Activated CD8-positive, alpha-beta memory T cell treated with anti-CD3 and anti-CD28 coated beads for 4 hours (primary cell): ENCODE data around the gene CHAD.
"Not testable (repeated sequence)": the region's sequence is repeated elsewhere in the genome, so short reads cannot be mapped to it uniquely, and the experiment has no call there.

Experiments
- DNase-seq, 2 donors: peaks; one replicate each; pipeline ENCODE4 v3.0.0-alpha.2; 2020; ENCODE audit warnings: low read depth in 2 of 2

CHAD gene

DNA sequence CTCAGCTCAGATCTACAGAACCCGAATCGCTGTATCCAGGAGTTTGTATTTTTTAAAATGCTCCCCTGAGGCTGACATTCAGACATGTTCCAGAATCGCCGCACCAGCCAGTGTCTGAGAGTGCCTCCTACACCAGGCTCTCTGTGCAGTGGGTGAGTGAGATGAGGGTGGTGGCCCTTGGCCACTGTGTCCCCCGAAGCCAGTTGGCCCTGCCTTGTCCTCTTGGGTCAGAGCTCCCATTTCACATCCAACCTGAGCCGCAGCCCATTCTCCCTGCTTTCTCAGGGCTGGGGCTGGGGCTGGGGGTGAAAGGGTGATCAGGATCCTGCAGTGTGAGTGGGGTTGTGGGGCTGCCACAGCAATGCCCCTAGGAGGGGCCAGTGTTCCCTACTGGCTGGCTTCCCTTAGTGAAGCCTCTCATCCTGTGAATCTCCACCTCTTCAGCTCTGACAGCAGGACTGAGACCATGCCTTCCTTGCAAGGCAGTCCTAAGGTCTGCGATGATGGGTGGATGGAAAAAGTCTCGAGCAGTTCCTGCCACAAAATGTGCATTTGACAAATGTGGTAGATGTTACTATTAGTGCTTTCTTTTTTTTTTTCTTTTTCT is 26.6 kb upstream of the CHAD start:
- DNase-seq, result no peak

GRCh38 chr17:50493744-50494143 is 25.1 kb upstream of the CHAD start:
- DNase-seq, result no peak

DNA sequence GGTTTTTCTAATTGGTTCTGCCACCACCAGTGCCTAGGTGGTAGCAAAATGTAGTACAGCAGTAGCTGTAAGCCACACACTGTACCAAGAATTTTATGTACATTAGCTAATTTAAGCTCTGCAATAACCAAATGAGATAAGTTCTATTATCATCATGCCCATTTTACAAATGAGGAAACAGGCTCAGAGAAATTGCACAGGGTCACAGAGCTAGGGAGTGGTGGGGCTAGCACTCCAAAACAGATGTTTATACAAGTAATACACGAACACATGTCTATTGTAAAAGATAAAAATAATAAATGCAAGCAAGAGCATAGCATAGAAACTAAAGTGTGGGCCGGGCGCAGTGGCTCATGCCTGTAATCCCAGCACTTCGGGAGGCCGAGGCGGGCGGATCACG is 23.5 kb upstream of the CHAD start:
- no peak for DNase-seq

DNA sequence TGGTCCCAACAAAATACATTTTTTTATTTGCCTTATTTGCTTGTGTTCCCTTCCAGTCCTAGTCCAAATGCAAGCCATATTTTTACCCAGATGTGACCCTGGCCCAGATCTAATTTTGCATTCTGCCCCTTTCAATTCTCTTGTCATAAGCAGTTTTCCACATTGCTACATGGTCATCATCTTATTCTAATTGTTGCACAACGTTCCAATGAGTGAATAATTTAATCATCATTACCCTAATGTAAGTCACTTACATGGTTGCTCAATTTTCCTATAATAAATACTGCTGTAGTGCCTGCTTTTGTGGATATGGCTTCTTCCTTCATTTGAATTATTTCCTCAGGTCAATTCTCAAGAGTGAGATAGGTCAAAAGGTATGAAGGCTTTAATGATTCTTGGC is 22.8 kb upstream of the CHAD start:
- DNase-seq, result no peak

DNA sequence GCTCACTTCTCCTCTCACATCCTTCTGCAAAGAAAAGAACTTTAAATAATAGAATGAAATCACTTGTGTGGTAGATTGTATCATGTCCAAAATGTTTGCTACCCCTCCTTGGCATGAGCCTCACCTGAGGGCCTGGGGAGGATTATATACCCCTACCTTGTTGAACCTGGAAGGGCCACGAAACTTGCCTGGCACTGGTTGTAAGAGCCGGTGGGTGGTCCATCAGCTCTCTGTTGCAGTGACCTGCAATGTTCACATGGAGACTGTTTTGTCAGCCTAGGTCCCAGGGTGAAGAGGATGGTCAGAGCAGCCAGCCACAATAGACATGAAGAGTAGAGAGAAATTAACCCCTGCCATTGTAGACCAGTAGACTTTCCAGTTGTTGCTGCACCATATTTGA is 20.2 kb upstream of the CHAD start:
- no peak for DNase-seq

- no peak for DNase-seq
These were observed 18.8 kb upstream of the CHAD start for GRCh38 chr17:50487213-50488096.

- no peak for DNase-seq
These were observed 15.9 kb upstream of the CHAD start for GRCh38 chr17:50484386-50485155.

DNA sequence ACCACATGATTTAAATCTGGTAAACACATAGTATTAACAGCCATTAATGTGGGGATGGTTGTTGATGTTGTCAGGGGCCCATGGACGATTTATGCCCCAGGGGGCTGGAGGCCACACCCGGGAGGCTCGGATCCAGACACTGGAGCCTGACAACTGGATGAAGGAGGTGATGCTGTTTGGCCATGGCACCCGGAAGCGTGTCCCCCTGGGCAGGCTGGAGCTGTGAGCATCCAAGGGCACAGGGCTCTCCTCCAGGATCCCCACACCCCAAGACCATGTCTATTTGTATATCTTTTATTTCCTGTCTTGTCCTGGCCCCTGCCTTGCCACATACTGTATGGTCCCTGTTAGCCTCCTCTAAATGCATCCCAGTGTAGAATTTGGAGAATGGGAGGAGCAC is 14.6 kb upstream of the CHAD start:
- no peak for DNase-seq

GRCh38 chr17:50482516-50482915 is 13.8 kb upstream of the CHAD start:
- peak; percentile 33 for DNase-seq

DNA sequence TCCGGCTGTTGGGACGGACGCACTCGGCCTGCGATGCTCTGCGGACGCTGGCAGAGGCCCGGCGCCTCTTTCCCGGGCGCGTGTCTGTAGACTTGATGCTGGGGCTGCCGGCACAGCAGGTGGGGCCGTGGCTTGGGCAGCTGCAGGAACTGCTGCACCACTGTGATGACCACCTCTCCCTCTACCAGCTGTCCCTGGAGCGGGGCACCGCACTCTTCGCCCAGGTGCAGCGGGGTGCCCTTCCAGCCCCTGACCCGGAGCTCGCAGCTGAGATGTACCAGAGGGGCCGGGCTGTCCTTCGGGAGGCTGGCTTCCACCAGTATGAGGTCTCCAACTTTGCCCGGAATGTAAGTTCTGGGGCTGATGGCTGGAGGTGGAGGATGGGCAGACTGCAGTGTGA is 13.4 kb upstream of the CHAD start:
- no peak for DNase-seq

DNA sequence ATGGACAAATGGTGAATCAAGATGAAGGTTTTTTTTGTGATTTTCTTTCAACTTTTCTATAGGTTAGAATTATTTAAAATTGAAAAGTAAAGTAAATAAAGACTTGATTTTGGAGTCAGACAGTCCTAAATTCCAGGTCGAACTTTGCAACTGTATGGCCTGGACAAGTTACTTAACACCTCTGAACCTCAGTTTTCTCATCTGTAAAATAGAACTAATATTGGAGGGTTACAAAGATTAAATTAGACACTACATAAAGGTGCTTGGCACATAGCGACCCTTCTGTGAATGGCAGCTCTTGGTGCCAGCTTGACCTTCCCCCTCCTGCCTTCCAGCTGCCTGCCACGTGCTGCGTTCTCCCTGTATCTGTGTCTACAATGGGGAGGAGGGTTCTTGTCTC is 13.0 kb upstream of the CHAD start:
- no peak for DNase-seq

GRCh38 chr17:50480854-50481490 is 12.3 kb upstream of the CHAD start:
- no peak for DNase-seq

- DNase-seq, result no peak
These were observed 11.6 kb upstream of the CHAD start for GRCh38 chr17:50480142-50480764.

DNA sequence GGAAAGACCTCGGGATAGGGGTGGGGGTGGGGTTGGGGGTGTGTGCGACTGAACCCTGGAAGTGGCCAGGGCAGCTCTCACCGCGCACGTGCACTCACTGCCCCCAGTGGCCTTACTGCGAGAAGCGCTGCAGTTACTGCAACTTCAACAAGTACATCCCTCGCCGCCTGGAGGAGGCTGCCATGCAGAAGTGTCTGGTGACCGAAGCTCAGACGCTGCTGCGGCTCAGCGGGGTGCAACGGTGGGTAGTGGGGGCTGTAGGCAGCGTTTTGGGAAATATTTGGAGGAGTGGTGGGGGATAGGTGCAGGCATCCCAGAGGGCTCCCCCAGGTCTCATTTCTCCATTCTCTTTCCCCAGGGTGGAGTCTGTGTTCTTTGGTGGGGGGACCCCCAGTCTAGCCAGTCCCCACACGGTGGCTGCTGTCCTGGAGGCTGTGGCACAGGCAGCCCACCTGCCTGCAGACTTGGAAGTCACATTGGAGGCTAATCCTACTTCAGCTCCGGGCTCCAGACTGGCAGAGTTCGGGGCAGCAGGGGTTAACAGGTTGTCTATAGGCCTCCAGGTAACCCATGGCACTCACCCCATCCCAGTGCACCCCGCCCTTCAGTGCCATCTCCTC is 11.0 kb upstream of the CHAD start:
- DNase-seq, result peak; percentile 24 to 52

DNA sequence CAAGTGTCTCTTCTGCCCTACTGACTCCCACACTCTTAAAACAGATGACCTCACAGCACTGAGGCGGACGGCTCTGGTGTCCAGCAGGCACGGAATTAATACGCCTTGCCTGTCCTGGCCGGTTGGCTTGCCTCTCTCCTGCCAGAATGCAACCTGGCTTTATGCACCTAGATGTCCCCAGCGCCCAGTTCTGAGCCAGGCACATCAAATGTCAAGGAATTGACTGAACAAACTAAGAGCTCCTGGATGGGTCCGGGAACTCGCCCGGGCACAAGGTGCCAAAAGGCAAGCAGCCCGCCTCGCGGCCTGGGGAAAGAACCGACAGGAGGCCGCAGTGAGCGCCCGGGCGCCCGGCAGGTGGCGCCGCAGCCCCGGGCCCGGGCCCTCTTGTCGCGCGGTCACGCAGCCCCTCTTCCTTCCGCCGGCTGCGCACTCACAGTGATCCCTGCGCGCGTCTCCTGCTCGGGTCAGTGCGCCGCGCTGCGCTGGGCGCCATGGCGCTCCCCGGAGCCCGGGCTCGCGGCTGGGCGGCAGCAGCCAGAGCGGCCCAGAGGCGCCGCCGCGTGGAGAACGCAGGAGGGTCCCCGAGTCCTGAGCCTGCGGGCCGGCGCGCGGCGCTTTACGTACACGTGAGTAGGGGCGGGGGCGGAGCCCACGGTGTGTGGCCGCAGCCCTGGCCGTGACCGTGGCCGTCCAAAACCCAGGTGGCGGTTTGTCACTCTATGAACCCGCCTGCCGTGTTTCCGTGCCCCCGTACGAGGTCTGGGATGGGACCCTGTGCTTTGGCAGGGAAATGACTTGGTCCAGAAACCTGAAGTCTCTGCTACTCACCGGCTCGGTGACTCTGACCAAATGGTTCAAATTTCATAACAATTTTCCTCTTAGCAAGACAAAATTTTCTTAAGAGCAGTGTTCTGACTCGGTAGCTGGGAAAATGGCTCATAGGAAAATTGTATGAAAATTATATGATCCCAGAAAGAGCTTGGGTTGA is 10.0 kb upstream of the CHAD start, which contains the start of gene RSAD1:
Gene RSAD1, plus strand, starts transcription at position 470 of the 991 bp plus-strand sequence. Its CDS starts 25 bp downstream, at position 495.
- peak; percentile 60 to 74 for DNase-seq

DNA sequence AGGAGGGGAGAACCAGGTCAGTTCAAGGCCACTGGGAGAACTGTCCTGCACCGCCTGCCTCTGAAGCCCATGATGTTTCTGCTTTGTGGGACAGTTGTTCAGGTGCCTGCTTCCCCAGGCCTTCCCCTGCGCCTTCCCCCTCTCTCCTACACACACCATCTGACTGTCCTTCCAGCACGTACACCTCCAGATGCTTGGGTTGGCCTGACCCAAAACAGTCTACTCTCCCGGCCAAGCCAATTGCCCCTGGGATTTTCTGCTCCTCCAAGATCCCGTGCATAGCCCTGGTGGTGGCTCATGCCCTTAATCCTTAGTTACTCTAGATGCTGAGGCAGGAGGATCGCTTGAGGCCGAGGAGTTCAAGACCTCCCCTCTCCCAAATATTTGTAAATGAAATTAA is 9.3 kb upstream of the CHAD start:
- no peak for DNase-seq

DNA sequence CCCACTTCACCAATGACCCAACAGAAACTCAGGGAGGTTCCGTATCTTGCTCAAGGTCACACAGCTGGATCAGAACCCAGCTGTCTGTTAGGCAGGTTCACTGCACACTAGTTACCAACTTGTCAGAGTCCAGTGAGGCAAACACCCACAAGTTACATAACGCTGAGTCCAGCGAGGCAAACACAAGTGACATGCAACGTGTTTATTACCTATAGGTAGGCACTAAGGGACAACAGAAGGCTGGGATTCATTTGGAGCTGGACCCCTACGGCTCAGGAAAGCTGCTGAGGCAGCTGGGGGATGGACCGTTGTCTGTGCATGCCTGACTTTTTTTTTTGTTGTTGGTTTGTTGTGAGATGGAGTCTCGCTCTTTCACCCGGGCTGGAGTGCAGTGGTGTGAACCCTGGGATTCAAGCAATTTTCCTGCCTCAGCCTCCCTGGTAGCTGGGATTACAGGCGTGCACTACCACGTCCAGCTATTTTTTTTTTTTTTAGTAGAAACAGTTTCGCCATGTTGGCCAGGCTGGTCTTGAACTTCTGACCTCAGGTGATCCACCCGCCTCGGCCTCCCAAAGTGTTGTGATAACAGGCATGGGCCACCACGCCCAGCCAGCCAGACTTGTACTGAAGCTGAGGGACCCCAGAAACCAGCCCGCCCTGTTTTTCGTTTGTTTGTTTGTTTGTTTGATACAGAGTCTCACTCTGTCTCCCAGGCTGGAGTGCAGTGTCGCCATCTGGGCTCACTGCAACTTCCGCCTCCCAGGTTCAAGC is 8.1 kb upstream of the CHAD start:
- no peak for DNase-seq

GRCh38 chr17:50475775-50476544 is 7.3 kb upstream of the CHAD start:
- DNase-seq, result not testable (repeated sequence)
